MCF 10A (cell line): Measurements from ENCODE around the gene FGFR2. TPM values are rescaled to one million over a fixed set of nuclear protein-coding genes. Genes with fewer than 3 reads are reported as not detected.
"Not testable (repeated sequence)": the region's sequence is repeated elsewhere in the genome, so short reads cannot be mapped to it uniquely, and the experiment has no call there.

Source experiments
- BruUV-seq: library from RNA; stranded (reverse); fragments of 400-500 nt; replicated peaks from 2 replicates; lab custom pipeline; 2021; lab: Mats Ljungman, UMichigan
- CTCF ChIA-PET: fragments of 300-600 bp; sonication (Branson Sonifier 250); formaldehyde crosslinking; extraction: SDS; loops from one replicate; lab custom pipeline; 2021; ENCODE audit warnings: antibody characterized with exemption, inconsistent platforms; lab: Yijun Ruan, JAX
- POLR2A ChIA-PET: fragments of 300-600, 350-650 bp; sonication (Branson Sonifier 250); formaldehyde crosslinking; extraction: SDS; loops from one replicate; lab custom pipeline; 2020; ENCODE audit warnings: antibody characterized with exemption, inconsistent platforms; lab: Yijun Ruan, JAX
- DNase-seq: peaks from one replicate; pipeline ENCODE4 v3.0.0-alpha.2; 2018; ENCODE audit not compliant: unreplicated experiment
- H3K27ac Mint-ChIP-seq: one replicate; pipeline ENCODE4 v1.8.0; 2022; ENCODE audit warnings: mild to moderate bottlenecking, low read depth, mixed read lengths; ENCODE audit not compliant: unreplicated experiment
- H3K27me3 Mint-ChIP-seq: one replicate; pipeline ENCODE4 v1.8.0; 2022; ENCODE audit warnings: mixed read lengths; ENCODE audit not compliant: insufficient read depth, unreplicated experiment
- H3K36me3 Mint-ChIP-seq: one replicate; pipeline ENCODE4 v1.8.0; 2022; ENCODE audit warnings: mild to moderate bottlenecking, moderate library complexity, mixed read lengths; ENCODE audit not compliant: insufficient read depth, unreplicated experiment
- H3K4me1 Mint-ChIP-seq: one replicate; pipeline ENCODE4 v1.8.0; 2022; ENCODE audit warnings: mixed read lengths; ENCODE audit not compliant: insufficient read depth, unreplicated experiment
- H3K4me3 Mint-ChIP-seq: one replicate; pipeline ENCODE4 v1.8.0; 2022; ENCODE audit warnings: mild to moderate bottlenecking, moderate library complexity, mixed read lengths; ENCODE audit not compliant: unreplicated experiment
- H3K9me3 Mint-ChIP-seq: one replicate; pipeline ENCODE4 v1.8.0; 2022; ENCODE audit warnings: mixed read lengths; ENCODE audit not compliant: unreplicated experiment
- CTCF ChIP-seq: fragments of 200-600 bp; IDR thresholded peaks from one replicate; pipeline ENCODE4 v1.8.0; 2022; ENCODE audit warnings: antibody characterized with exemption, mild to moderate bottlenecking; ENCODE audit not compliant: unreplicated experiment
- intact Hi-C: fragments of 100-400 bp; cut with micrococcal nuclease; formaldehyde crosslinking; loops from 2 replicates; pipeline ENCODE4 v1.14.1; 2022
- total RNA-seq: library from RNA; stranded (reverse); gene quantifications from 2 replicates; pipeline ENCODE4 v1.2.3, GENCODE V29; 2022

FGFR2 gene
- total RNA-seq, 1 experiment from 2014 or later: 2.7 TPM

DNA sequence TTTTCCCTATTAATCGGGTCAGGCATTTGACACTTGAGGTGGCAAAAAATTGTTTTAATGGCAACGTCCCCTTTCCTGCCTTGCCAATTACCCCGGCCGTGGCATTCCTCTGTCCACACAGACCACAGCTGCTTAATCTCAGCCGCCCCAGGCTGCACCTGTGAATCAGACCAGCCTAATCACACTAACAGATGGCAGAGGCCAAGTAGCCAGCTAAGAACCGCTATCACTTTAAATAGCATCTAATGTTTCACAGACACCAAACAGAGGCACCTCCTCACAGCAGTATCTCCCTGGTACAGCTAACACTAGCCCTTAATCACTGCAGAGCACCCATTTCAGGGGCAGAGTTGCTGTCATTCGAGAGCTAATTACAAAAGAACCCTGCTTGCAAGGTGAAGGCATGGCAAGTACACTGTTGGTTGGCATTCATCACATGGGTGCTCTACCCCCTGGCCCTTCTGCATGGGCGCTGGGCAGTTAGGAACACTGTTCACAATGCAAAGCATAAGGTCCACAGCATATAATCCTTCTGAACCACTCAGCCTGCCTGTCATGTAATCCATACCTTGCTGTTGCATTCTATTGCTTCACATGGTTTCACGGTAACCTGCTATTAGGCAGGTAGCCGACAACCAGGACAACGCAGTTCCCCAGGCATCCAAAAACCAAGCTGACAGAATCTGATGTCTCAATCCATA, 38.8 kb downstream of the FGFR2 start:
- no TSS peak for BruUV-seq
- CTCF ChIA-PET: no interaction called here
- POLR2A ChIA-PET: no interaction called here
- no peaks in the 10 kb centered on the region for H3K9me3 Mint-ChIP-seq
- no peak overlapping the region for H3K27ac Mint-ChIP-seq
- no peak overlapping the region for H3K4me3 Mint-ChIP-seq
- no peaks in the 10 kb centered on the region for H3K36me3 Mint-ChIP-seq
- DNase-seq: no peak
- H3K4me1 Mint-ChIP-seq: no peaks in the 10 kb centered on the region
- H3K27me3 Mint-ChIP-seq: no peaks in the 10 kb centered on the region
- TF ChIP-seq CTCF: no peak
- intact Hi-C loops: no loop called here

DNA sequence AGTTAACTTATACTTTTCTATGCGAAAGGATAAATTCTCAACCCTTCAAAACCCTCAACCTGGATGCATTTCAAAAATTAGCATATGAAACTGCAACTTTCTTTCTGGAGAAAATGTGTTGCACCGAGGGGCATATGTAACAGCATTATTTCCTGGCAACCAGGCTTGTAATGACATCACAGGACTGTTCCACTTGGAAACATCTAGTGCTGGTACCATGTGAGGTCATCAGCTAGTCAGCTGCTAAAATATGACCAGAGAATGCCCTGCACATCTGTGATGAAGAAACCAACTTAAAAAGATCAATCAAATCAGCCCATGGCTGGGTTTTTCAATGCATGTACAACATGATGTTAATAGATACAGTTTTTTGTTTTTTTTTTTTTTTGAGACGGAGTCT, 40.0 kb downstream of the FGFR2 start:
- ChIA-PET CTCF (no interaction called here), POLR2A (no interaction called here)
- Mint-ChIP-seq H3K4me1 (peaks cover under 1% of the 10 kb centered on the region), H3K4me3 (no peak overlapping the region), H3K9me3 (no peaks in the 10 kb centered on the region), H3K36me3 (no peaks in the 10 kb centered on the region), H3K27ac (no peak overlapping the region), H3K27me3 (no peaks in the 10 kb centered on the region)
- no peak for TF ChIP-seq CTCF
- intact Hi-C loops: no loop called here
- no TSS peak for BruUV-seq
- no peak for DNase-seq

GRCh38 chr10:121556918-121557573, 41.2 kb downstream of the FGFR2 start:
- no peaks in the 10 kb centered on the region for H3K27me3 Mint-ChIP-seq
- CTCF ChIA-PET: no interaction called here
- H3K9me3 Mint-ChIP-seq: no peaks in the 10 kb centered on the region
- no peak for DNase-seq
- intact Hi-C loops: no loop called here
- no peaks in the 10 kb centered on the region for H3K36me3 Mint-ChIP-seq
- POLR2A ChIA-PET: no interaction called here
- H3K4me3 Mint-ChIP-seq: no peak overlapping the region
- BruUV-seq: no TSS peak
- no peak overlapping the region for H3K27ac Mint-ChIP-seq
- peaks cover 6% of the 10 kb centered on the region for H3K4me1 Mint-ChIP-seq
- no peak for TF ChIP-seq CTCF

GRCh38 chr10:121556455-121556854, 41.8 kb downstream of the FGFR2 start:
- no TSS peak for BruUV-seq
- no peak overlapping the region for H3K27ac Mint-ChIP-seq
- no peak overlapping the region for H3K4me3 Mint-ChIP-seq
- H3K27me3 Mint-ChIP-seq: no peaks in the 10 kb centered on the region
- no peaks in the 10 kb centered on the region for H3K36me3 Mint-ChIP-seq
- POLR2A ChIA-PET: no interaction called here
- DNase-seq: no peak
- peaks cover 6% of the 10 kb centered on the region for H3K4me1 Mint-ChIP-seq
- CTCF ChIA-PET: no interaction called here
- no peak for TF ChIP-seq CTCF
- intact Hi-C loops: no loop called here
- no peaks in the 10 kb centered on the region for H3K9me3 Mint-ChIP-seq

DNA sequence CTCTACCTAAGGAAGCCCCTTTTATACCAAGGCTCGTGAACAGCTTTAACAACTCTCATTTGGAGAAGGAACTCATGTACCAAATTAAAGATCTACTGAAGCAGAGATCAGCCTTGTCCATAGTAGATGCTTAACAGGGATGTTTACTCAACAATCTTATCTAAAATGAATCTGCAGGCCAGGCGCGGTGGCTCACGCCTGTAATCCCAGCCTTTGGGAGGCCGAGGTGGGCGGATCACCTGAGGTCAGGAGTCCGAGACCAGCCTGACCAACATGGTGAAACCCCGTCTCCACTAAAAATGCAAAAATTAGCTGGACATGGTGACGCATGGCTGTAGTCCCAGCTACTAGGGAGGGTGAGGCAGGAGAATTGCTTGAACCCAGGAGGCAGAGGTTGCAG, 43.3 kb downstream of the FGFR2 start:
- intact Hi-C loops, H3K9me3 Mint-ChIP-seq, DNase-seq, H3K4me1 Mint-ChIP-seq, H3K4me3 Mint-ChIP-seq, H3K36me3 Mint-ChIP-seq, H3K27me3 Mint-ChIP-seq, H3K27ac Mint-ChIP-seq, BruUV-seq: not testable (repeated sequence)
- CTCF ChIA-PET: interaction anchor here (0.6 to 1.5 kb wide), 2 partner anchors 50 to 178 kb away, joined by 3 to 4 read pairs; no protein-coding TSS in a partner anchor
- POLR2A ChIA-PET: interaction anchor here (1.1 to 1.6 kb wide), 2 partner anchors 11 to 553 kb away, joined by 3 to 4 read pairs; no protein-coding TSS in a partner anchor
